T-helper 1 cell treated with Interleukin-12 subunit alpha and Interleukin-12 subunit beta and Interleukin-4 antibody, amounts not matched to agents 30 μg/mL and 1 μg/mL, for 36 hours (primary cell): Measurements from ENCODE around the gene CTBP2.
"Not testable (repeated sequence)": the region's sequence is repeated elsewhere in the genome, so short reads cannot be mapped to it uniquely, and the experiment has no call there.

Experiments
- H3K27ac Mint-ChIP-seq: one replicate; pipeline ENCODE4 v1.8.0; 2021; ENCODE audit warnings: mild to moderate bottlenecking, mixed read lengths
- H3K27me3 Mint-ChIP-seq: one replicate; pipeline ENCODE4 v1.8.0; 2021; ENCODE audit warnings: low read depth, mixed read lengths
- H3K36me3 Mint-ChIP-seq: one replicate; pipeline ENCODE4 v1.8.0; 2021; ENCODE audit warnings: low read depth, mixed read lengths
- H3K4me1 Mint-ChIP-seq: one replicate; pipeline ENCODE4 v1.8.0; 2021; ENCODE audit warnings: low read depth, mixed read lengths
- H3K4me3 Mint-ChIP-seq: one replicate; pipeline ENCODE4 v1.8.0; 2021; ENCODE audit warnings: mild to moderate bottlenecking, moderate library complexity, mixed read lengths
- H3K9me3 Mint-ChIP-seq: one replicate; pipeline ENCODE4 v1.8.0; 2021; ENCODE audit warnings: mixed read lengths

Gene CTBP2

DNA sequence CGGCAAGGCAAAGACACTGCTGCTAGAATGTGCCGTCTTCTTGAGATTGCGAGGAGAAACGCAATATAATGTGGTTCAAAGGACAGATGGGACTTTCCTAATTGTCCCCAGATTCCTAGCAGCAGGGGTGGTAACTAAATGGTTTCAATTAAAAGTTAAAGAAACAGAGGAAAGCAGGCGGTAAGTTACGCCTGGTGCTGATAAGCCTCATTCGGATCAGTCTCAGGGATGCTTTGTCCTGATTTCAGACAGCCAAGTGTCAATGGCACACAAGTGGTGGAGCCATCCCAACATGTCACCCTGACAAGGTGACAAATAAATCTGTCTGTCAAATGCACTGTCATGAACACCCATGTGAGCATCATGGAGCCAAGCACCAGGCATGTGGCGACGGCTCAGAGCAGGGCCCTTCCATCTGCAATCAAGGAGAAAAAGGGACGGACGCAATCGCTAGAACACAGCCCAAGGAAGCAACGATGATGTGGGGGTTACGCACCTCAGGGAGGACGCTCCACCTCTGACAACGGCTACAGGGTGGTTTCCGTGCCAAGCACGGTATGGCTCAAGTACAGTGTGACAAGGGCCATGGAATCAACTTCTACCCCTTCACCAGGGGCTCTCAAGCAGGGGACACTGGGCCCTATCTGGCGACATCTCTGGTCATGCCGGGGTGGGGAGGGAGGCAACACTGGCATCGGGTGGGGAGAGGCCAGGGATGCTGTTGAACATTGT lies 66.2 kb downstream of the CTBP2 start:
- Mint-ChIP-seq H3K9me3 (no peaks in the 10 kb centered on the region), H3K27me3 (no peaks in the 10 kb centered on the region), H3K36me3 (no peaks in the 10 kb centered on the region), H3K4me1 (peaks cover 2% of the 10 kb centered on the region), H3K27ac (no peak overlapping the region), H3K4me3 (no peak overlapping the region)

DNA sequence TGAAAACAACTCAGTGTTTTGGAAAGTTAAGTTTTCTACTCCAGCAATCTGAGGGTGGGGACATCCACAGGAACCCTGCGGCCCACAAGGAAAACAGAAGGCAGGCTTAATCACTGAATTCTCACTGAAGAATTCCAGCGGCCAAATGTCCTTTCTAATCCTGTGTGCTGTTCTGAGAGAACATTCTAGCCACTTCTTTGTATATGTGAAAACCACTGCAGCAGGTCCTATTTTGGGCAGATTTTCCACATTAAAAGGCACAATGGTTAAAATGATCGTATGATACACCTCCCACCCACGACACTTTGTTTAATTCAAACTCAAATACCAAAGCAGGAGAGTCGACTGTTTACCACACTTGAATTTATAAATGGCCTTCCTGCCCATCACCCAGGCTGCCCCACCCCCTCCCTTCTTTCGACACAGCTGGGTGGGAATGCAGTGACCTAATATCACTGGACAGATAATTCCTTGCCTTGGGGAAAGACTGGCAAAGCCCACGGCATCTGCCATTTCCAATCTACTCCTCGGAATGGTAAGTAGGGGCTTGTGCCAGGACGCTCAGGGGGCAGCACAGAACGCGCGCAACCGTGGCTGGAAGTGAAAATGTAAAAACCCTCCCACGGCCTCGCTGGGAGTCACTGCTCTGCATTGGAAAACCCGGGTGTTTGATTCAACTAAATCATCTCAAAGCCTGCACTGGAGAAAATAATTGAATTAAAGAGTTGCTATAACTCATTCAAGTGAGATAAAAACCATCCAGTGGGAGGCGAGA lies 67.0 kb downstream of the CTBP2 start:
- H3K9me3 Mint-ChIP-seq: no peaks in the 10 kb centered on the region
- no peak overlapping the region for H3K27ac Mint-ChIP-seq
- H3K4me1 Mint-ChIP-seq: peaks cover 2% of the 10 kb centered on the region
- H3K4me3 Mint-ChIP-seq: no peak overlapping the region
- no peaks in the 10 kb centered on the region for H3K36me3 Mint-ChIP-seq
- H3K27me3 Mint-ChIP-seq: no peaks in the 10 kb centered on the region

DNA sequence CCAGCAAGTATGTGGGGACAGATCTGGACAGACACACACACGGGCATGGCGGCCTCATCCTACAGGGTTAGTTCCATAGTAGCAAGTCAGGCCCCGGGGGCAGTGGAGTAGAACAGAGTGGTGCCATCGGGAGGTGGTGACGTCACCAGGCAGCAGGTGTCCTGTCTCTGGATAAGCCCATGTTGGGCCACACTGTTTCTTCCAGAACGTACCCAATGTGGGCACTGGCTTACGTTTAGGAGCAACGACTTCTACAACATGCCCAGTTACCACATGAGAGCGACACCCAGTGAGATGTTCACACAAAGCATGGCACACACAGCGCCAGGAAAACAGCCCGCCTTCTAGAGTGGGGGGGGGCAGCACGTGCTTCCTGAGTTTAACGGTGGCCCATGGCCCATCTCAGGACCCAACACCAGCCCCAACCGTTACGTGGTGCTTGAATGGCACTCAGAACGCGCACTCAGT lies 67.8 kb downstream of the CTBP2 start:
- no peaks in the 10 kb centered on the region for H3K27me3 Mint-ChIP-seq
- H3K27ac Mint-ChIP-seq: no peak overlapping the region
- H3K4me1 Mint-ChIP-seq: peaks cover 2% of the 10 kb centered on the region
- H3K36me3 Mint-ChIP-seq: no peaks in the 10 kb centered on the region
- H3K4me3 Mint-ChIP-seq: no peak overlapping the region
- no peaks in the 10 kb centered on the region for H3K9me3 Mint-ChIP-seq

DNA sequence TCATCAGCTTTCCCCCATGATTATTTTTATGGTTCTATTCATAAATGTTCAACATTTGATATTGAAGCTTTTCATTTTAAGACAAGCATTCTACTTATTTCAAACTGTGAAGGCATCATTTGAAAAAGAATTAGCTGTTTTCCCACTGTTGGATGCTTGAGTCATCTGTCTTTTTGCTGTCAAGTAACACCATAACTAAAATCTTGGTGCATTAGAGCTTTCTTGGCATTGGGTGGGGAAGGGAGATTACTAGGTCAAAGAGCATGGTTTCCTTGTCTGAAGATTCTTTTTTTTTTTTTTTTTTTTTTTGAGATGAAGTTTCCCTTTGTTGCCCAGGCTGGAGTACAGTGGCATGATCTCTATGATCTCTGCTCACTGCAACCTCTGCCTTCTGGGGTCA lies 68.5 kb downstream of the CTBP2 start:
- no peaks in the 10 kb centered on the region for H3K36me3 Mint-ChIP-seq
- H3K4me1 Mint-ChIP-seq: peaks cover 2% of the 10 kb centered on the region
- H3K27ac Mint-ChIP-seq: no peak overlapping the region
- no peak overlapping the region for H3K4me3 Mint-ChIP-seq
- no peaks in the 10 kb centered on the region for H3K9me3 Mint-ChIP-seq
- no peaks in the 10 kb centered on the region for H3K27me3 Mint-ChIP-seq

DNA sequence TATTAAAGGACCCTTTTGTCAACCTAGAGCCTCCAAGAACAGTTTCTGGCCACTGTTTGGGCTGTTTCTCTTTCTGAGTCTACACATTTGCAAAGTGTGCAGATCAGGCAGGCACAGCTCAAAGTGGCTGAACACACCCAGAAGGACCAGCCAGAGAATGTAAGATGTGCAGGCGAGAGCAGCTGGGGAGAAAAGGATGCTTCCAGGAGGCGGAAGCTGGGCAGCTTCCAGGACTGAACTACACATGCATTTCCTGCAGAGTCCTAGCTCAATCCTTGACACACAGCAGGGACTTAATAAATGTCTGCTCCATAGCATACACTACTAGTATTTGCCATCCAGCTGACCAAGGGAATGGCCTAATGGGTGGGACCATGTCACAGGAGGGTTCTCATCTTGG lies 70.9 kb downstream of the CTBP2 start:
- H3K9me3 Mint-ChIP-seq: no peaks in the 10 kb centered on the region
- no peaks in the 10 kb centered on the region for H3K4me1 Mint-ChIP-seq
- peaks cover 3% of the 10 kb centered on the region for H3K27me3 Mint-ChIP-seq
- no peak overlapping the region for H3K4me3 Mint-ChIP-seq
- H3K36me3 Mint-ChIP-seq: no peaks in the 10 kb centered on the region
- no peak overlapping the region for H3K27ac Mint-ChIP-seq

DNA sequence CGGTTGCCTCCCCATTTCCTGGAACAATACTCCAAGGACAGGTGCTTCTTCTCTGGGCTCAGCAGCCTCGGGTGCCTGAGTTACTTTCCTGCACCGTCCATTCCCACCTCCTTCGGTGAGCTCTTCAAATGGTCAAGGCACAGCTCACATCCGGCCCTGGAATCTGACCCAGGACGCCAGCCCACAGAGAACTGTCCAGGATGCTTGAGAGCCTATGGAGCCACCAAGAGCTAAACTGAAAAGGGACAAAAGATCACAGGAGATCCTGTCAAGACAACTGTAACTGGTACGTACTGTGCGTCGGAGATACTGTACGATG lies 72.5 kb downstream of the CTBP2 start:
- Mint-ChIP-seq H3K4me1 (no peaks in the 10 kb centered on the region), H3K27ac (no peak overlapping the region), H3K4me3 (no peak overlapping the region), H3K9me3 (no peaks in the 10 kb centered on the region), H3K36me3 (no peaks in the 10 kb centered on the region), H3K27me3 (peaks cover 3% of the 10 kb centered on the region)

DNA sequence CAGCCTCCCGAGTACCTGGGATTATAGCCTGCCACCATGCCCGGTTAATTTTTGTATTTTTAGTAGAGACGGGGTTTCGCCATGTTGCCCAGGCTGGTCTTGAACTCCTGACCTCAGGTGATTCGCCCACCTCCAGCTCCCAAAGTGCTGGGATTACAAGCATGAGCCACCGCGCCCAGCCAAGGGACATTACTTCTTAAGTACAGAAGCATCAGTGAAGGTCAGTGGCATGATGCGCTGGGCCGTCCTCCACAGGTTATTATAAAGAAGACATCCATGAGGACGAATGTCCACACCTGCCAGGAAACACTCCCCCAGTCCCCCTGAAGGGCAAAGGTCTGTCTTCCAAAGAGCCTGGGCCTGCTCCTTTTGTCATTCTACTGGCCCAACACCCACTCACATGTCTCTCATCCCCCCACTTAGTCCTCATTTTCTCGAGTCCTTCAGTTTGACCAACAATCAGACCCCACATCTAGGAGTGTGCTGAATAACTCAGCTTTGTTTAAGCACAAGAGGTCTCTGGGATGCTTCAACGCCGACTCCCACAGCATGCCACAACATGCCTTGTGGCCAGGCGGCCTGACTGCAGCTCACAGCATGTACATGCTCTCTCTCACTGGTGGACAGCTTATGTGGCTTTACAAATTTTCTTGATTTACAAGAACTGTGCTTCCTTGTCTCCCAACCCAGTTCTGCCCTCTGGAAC lies 73.0 kb downstream of the CTBP2 start:
- no peaks in the 10 kb centered on the region for H3K9me3 Mint-ChIP-seq
- H3K4me3 Mint-ChIP-seq: no peak overlapping the region
- H3K27ac Mint-ChIP-seq: no peak overlapping the region
- no peaks in the 10 kb centered on the region for H3K4me1 Mint-ChIP-seq
- H3K36me3 Mint-ChIP-seq: no peaks in the 10 kb centered on the region
- H3K27me3 Mint-ChIP-seq: peaks cover 3% of the 10 kb centered on the region

DNA sequence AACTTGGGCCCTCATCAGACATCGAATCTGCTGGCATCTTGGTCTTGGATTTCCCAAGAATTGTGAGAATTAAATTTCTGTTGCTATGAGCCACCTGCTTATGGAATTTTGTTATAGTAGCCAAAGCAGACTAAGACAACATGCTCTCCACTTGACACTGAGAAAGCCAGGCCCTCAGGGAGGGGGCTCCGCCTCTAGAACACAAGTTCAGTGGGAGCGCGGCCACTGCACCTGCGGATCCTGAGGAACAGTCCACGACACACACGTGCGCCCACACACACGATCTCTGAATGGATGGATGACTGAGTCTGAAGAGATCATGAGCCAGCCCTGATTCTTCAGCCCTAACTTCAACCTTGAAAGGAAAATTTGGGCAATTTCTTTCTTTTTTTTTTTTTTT lies 73.7 kb downstream of the CTBP2 start:
- Mint-ChIP-seq H3K36me3 (no peaks in the 10 kb centered on the region), H3K4me1 (no peaks in the 10 kb centered on the region), H3K27ac (no peak overlapping the region), H3K27me3 (peaks cover 3% of the 10 kb centered on the region), H3K4me3 (no peak overlapping the region), H3K9me3 (no peaks in the 10 kb centered on the region)

DNA sequence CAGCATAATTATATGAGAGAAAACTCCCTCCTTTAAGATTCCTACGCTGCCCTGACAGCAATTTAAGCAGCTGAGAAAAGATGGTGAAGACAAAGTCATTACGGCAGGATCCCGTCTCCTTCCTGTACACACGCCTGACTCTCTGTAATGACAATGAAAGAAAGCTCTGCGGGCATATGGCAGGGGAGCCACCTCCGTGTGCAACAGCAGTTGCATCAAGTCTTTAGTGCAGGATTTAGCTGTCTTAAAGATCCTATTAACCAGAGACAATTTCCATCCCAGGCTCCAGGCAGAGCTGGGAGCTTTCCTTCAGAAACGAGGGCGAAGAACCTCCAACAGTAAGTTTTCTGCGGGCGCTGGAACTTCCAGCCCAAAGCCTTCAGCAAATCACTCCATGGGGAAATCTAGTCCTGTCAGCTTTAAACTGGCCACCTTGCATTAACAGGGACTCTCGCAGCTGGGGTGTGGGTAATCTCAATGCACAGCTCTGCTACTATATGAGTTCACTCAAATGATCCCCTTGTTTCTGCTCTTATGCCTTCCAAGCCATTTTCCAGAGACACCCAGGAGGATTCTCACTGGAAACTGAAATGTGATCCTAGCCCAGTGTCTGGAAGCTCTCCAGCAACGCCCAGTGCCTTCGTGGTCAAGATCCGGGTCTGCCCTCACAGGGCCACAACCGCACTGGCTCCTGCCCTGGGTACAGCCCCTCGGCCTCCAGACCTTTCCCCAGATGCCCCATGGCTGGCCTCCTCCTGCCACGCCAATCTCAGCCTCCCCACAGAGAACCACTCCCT lies 74.9 kb downstream of the CTBP2 start:
- Mint-ChIP-seq H3K4me3 (no peak overlapping the region), H3K9me3 (no peaks in the 10 kb centered on the region), H3K36me3 (no peaks in the 10 kb centered on the region), H3K4me1 (no peaks in the 10 kb centered on the region), H3K27me3 (peaks cover 3% of the 10 kb centered on the region), H3K27ac (no peak overlapping the region)

DNA sequence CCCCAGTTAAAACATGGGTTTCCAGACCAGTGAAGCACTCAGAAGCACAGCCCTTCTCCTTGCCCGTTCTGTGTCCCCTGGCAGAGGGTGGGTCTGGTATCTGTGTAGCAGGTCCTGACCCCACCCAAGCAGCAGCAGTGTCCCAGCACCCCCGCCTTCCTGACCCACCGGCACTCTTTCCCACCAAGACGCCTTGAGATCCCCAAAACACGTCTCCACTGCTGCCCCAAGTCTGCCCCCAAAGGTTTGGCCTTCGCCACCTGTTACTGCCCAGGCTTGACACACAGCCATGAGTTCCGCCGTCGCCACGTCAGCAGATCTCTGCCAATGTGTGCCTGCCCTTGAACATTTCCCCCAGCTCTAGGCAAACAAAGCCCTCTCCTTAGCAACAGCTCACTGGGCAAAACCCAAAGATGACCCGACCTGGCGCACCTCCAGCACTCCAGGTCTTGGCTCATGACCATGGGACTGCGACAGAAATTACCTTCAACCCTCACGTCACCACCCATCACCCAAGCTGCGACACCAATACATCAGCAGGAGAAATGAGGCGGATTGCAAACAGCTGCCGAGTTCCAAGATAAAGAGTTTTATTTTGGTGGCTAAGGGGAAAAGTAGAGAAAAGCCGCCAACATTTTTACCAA lies 75.6 kb downstream of the CTBP2 start:
- no peaks in the 10 kb centered on the region for H3K4me1 Mint-ChIP-seq
- H3K4me3 Mint-ChIP-seq: no peak overlapping the region
- no peaks in the 10 kb centered on the region for H3K36me3 Mint-ChIP-seq
- H3K27ac Mint-ChIP-seq: no peak overlapping the region
- no peaks in the 10 kb centered on the region for H3K9me3 Mint-ChIP-seq
- H3K27me3 Mint-ChIP-seq: peaks cover 3% of the 10 kb centered on the region

DNA sequence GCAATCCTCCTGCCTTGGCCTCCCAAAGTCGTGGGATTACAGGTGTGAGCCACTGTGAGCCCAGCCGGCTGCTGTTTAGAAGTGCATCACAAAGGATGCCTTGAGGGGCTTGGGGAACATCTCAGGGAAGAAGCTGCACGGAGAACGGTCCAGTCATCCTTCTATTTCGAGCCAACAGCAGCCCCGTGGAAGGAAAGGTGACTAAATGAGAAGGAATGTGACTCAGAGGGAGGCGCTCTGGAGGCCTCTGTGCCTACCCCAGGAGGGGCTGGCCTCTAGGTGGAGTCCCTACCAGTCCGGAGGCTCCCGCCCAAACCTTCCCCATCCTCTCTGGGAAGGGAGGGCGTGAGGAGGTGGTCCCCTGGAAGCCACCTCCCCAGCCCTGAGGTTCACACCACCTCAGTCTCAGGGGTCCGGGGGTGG lies 76.2 kb downstream of the CTBP2 start:
- Mint-ChIP-seq H3K4me3 (no peak overlapping the region), H3K4me1 (no peaks in the 10 kb centered on the region), H3K9me3 (no peaks in the 10 kb centered on the region), H3K36me3 (no peaks in the 10 kb centered on the region), H3K27me3 (peaks cover 3% of the 10 kb centered on the region), H3K27ac (no peak overlapping the region)

DNA sequence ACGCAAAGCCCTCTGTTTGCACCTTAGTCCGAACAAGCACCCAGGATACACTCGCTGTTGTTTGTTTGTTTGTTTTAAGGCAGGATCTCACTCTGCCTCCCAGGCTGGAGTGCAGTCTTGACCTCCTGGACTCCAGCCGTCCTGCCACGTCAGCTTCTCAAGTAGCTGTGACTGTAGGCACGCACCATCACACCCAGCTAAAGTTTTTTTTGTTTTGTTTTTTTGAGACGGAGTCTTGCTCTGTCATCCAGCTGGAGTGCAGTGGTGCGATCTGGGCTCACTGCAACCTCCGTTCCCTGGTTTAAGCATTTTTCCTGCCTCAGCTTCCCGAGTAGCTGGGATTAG lies 76.8 kb downstream of the CTBP2 start:
- peaks cover 3% of the 10 kb centered on the region for H3K27me3 Mint-ChIP-seq

DNA sequence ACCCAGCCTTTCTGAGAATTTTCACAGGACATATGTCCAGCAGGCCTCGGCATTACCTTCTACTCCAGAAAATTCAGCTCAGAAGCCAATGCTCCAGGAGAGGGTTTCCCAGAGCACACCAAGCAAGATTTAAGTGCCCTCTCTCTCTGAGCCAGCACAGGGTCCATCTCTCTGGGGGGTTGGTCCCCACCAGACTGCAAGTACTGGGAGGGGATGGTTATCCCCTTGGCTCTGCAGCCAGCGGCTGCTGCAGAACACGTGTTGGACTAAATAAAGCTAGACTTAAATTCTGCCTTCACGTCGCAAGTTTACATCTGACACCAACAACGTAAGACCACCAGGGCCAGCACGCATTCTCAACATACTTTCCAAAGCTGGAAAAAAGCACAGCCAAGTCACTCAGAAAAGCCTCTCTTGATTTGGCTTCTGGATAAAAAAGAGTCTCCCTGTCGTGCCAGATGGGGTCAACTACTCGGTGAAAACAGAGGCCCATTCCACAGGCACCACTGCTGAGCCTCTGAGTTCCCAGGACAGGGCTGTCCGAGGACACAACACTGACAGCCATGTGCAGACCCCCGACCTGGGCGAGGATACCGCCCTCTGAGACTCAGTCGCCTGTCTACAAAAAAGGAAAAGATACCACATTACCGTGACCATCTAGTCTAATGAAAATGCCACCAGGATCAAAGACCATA lies 77.3 kb downstream of the CTBP2 start:
- Mint-ChIP-seq H3K27me3 (peaks cover 3% of the 10 kb centered on the region), H3K4me3 (no peak overlapping the region), H3K27ac (no peak overlapping the region), H3K9me3 (no peaks in the 10 kb centered on the region), H3K36me3 (no peaks in the 10 kb centered on the region), H3K4me1 (no peaks in the 10 kb centered on the region)

More for the DNA sequence above, 76.8 kb downstream of the CTBP2 start:
- no peak overlapping the region for H3K27ac Mint-ChIP-seq
- no peak overlapping the region for H3K4me3 Mint-ChIP-seq
- H3K9me3 Mint-ChIP-seq: no peaks in the 10 kb centered on the region
- H3K4me1 Mint-ChIP-seq: no peaks in the 10 kb centered on the region
- H3K36me3 Mint-ChIP-seq: no peaks in the 10 kb centered on the region

DNA sequence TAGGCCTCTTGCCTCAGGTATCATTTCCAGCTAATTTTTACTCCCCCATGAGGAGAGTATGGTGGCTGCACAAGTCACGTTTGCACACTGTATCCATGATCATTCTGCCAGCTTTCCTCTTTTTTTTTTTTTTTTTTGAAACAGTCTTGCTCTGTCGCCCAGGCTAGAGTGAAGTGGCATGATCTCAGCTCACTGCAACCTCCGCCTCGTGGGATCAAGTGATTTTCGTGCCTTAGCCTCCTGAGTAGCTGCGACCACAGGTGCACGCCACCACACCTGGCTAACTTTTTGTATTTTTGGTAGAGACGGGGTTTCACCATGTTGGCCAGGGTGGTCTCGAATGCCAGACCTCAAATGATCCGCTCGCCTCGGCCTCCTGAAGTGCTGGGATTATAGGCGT lies 77.9 kb downstream of the CTBP2 start:
- not testable (repeated sequence) for H3K36me3 Mint-ChIP-seq, H3K27me3 Mint-ChIP-seq, H3K9me3 Mint-ChIP-seq, H3K27ac Mint-ChIP-seq, H3K4me1 Mint-ChIP-seq, H3K4me3 Mint-ChIP-seq
